Measurements from ENCODE around the gene LRIG1. TPM values are rescaled to one million over a fixed set of nuclear protein-coding genes. Genes with fewer than 3 reads are reported as not detected.

The LRIG1 gene
- total and polyA plus RNA-seq, 7 experiments from 2014 or later: 14.5 to 46.3 (median 34.4) TPM

DNA sequence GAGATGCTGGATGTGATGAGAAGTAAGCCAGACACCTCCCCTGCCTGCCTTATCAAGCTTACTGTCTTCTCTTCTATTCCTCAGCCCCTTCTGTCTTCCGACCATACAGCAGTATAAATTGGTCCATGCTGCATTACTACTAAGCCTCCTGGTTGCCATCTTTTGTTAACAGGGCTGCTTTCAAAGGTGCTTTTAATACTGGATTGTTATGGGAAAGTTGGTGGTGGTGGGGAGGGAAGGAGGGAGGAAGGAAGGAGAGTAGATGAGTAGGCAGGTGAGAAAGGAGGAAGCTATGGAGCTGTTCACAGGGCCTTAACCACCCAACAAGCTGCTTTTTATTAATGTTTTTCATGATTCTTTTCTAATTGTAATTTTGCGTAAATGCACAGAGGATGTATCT lies 165.2 kb downstream of the LRIG1 start:
- ChIA-PET CTCF (no interaction called here), POLR2A (no interaction called here)
- Mint-ChIP-seq H3K27me3 (no peaks in the 10 kb centered on the region), H3K9me3 (peaks cover 0 to 2% (median 0%) of the 10 kb centered on the region in 11 donors), H3K36me3 (peaks cover 0 to 32% (median 8%) of the 10 kb centered on the region in 5 donors), H3K27ac (peak overlapping the region in 2 of 9 donors; percentile 25 to 63), H3K4me3 (peak overlapping the region in 1 of 10 donors; percentile 16), H3K4me1 (peaks cover 6 to 54% (median 30%) of the 10 kb centered on the region in 7 donors)
- no peak overlapping the region for H3K4me3 ChIP-seq (ENCODE audit: low read length)
- H3K27me3 ChIP-seq (ENCODE audit: control insufficient read depth in 2 of 2, insufficient read depth in 2 of 2, low read length in 2 of 2): no peaks in the 10 kb centered on the region
- H3K9me3 ChIP-seq (ENCODE audit: control insufficient read depth in 2 of 3, low read length in 3 of 3): no peaks in the 10 kb centered on the region
- no peak overlapping the region for H3K27ac ChIP-seq (ENCODE audit: low read depth, low read length)
- intact Hi-C loops (cut with micrococcal nuclease): no loop called here
- ATAC-seq: no peak
- DNase-seq: no peak
- no peaks in the 10 kb centered on the region for H3K4me1 ChIP-seq (ENCODE audit: control insufficient read depth in 2 of 2, insufficient read depth in 2 of 2, low read length in 2 of 2)
- no peaks in the 10 kb centered on the region for H3K36me3 ChIP-seq (ENCODE audit: control insufficient read depth in 2 of 3, insufficient read depth in 3 of 3, low read length in 3 of 3)
